GM12878 (cell line): ENCODE data around the gene NPAS3. TPM values are rescaled to one million over a fixed set of nuclear protein-coding genes. Genes with fewer than 3 reads are reported as not detected.

Source experiments
- CEBPZ ChIP-seq: fragments of 150-350 bp; IDR thresholded peaks from 2 replicates; pipeline ENCODE4 v1.6.1; 2016; ENCODE audit warnings: low read depth, low read length
- IKZF2 ChIP-seq, 2 experiments: fragments of 450-650 bp; IDR thresholded peaks; 2 replicates each; pipeline ENCODE4 v1.6.1; 2017; ENCODE audit warnings: mild to moderate bottlenecking in 2 of 2, moderate library complexity in 2 of 2
- NFXL1 ChIP-seq: fragments of 450-650 bp; IDR thresholded peaks from 2 replicates; pipeline ENCODE4 v1.6.1; 2017; ENCODE audit warnings: antibody characterized with exemption, mild to moderate bottlenecking, borderline replicate concordance
- NFYB ChIP-seq: IDR thresholded peaks from 2 replicates; pipeline ENCODE4 v1.6.1; 2011; ENCODE audit warnings: low read depth, mild to moderate bottlenecking, low read length, improper control_type of control experiment, moderate library complexity; ENCODE audit not compliant: insufficient read depth
- RELB ChIP-seq: fragments of 450-650 bp; IDR thresholded peaks from 2 replicates; pipeline ENCODE4 v1.6.1; 2017; ENCODE audit warnings: low read depth, mild to moderate bottlenecking, moderate library complexity
- RUNX3 ChIP-seq: IDR thresholded peaks from 2 replicates; pipeline ENCODE4 v1.6.1; 2012; ENCODE audit warnings: low read length, inconsistent platforms
- SPI1 ChIP-seq: IDR thresholded peaks from 2 replicates; pipeline ENCODE4 v1.6.1; 2011; ENCODE audit warnings: low read depth, mild to moderate bottlenecking, low read length, moderate library complexity, borderline replicate concordance; ENCODE audit not compliant: insufficient read depth
- ZNF274 ChIP-seq: IDR thresholded peaks from one replicate; pipeline ENCODE4 v1.8.0; 2011; ENCODE audit not compliant: insufficient read length, insufficient read depth
- polyA plus RNA-seq, 11 experiments: library from polyadenylated mRNA; depleted of rRNA in 4 of 11; unstranded in 6 of 11; stranded (reverse) in 5 of 11; fragments of >200 nt; fragmentation: Nextera tagmentation in 4 of 11; fragmentation: Illumina TruSeq in 1 of 11; extraction: Ambion mirVana in 4 of 11; extraction: Trizol in 1 of 11; gene quantifications; 1 replicate in 1 of 11; 2 replicates in 10 of 11; pipeline versions ENCODE4 v1.2.1 to v1.2.3, GENCODE V29; 2011 to 2016; ENCODE audit warnings: inconsistent platforms in 2 of 11, missing spikeins in 2 of 11, low read depth in 1 of 11
- total RNA-seq, 4 experiments: library from RNA; depleted of rRNA in 3 of 4; stranded (reverse); fragments of >200 nt in 3 of 4; fragmentation: Illumina TruSeq in 1 of 4; extraction: Trizol in 1 of 4; gene quantifications; 2 replicates each; pipeline versions ENCODE4 v1.2.1 to v1.2.3, GENCODE V29; 2013 to 2021
- TF ChIP-seq, protein P1 (sequence below): fragments of 450-650 bp; IDR thresholded peaks from 2 replicates; pipeline ENCODE4 v1.6.1; 2017; ENCODE audit warnings: borderline replicate concordance

The NPAS3 gene
- total and polyA plus RNA-seq, 10 of the 15 experiments (the other 5 are each of a cell fraction or from before 2014, with no cell fraction given) = under 0.01 to 2.7 (median 0.03) TPM; not detected in 6

- TF ChIP-seq CEBPZ (no peak), RUNX3 (no peak), RELB (no peak), IKZF2 (IDR thresholded peaks at IDR 0.05) (no peak), SPI1 (no peak), NFXL1 (no peak), NFYB (no peak), ZNF274 (no peak)
- TF ChIP-seq, protein P1, sequence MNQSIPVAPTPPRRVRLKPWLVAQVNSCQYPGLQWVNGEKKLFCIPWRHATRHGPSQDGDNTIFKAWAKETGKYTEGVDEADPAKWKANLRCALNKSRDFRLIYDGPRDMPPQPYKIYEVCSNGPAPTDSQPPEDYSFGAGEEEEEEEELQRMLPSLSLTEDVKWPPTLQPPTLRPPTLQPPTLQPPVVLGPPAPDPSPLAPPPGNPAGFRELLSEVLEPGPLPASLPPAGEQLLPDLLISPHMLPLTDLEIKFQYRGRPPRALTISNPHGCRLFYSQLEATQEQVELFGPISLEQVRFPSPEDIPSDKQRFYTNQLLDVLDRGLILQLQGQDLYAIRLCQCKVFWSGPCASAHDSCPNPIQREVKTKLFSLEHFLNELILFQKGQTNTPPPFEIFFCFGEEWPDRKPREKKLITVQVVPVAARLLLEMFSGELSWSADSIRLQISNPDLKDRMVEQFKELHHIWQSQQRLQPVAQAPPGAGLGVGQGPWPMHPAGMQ = no peak
Observed at GRCh38 chr14:33323979-33324378, 385.3 kb downstream of the NPAS3 start (continued).
